HG02870 (cell line): ENCODE results near the gene PRKCB.
A peak's percentile ranks its signal among the peaks of the same experiment; 100 is the strongest.
"Not testable (repeated sequence)": the region's sequence is repeated elsewhere in the genome, so short reads cannot be mapped to it uniquely, and the experiment has no call there.

Source experiments
- ATAC-seq: cut with Tn5 transposase; IDR thresholded peaks from one replicate; pipeline ENCODE4 v1.9.1; 2021; ENCODE audit warnings: mild to moderate bottlenecking, moderate library complexity; ENCODE audit not compliant: unreplicated experiment

Gene PRKCB

DNA sequence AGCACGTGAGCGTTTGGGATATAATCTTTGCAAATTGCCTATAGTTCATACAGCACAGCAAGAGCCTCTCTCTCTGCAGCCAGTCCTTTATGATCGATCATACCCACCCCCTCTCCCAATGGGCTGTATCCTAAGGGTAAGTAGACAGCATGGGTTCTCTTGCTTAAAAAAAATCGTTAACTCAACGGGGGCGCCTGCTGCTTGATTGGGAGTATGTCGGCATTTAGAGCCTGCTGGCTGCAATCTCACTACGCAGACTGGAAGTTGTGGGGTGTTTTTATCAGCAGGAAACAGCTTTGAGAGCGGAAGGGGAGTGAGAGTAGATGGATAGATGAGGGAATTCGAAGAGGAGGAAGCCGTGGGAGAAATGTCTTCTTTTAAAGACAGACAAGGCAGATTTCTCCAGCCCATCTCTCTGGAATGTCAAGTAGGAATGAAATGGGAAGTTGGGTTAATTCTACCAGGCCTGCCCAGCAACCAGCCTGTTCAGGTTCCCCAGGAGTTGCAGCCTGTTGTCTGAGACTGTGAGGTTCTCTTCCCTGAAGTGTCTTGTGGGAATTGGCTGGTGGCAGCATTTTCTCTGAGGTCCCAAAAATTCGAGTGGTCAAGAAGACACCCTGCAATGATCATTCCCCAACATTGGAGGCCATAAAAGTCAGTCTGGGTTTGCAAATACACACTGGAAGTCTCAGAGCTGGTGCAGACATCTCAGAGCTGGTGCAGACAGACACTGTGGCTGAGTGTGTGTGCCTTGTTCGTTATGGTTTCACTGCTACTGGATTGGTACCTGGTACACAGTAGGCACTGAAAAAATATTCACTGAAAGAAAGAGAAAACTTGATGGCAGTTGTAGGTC is 65.6 kb downstream of the PRKCB start:
- ATAC-seq: no peak

DNA sequence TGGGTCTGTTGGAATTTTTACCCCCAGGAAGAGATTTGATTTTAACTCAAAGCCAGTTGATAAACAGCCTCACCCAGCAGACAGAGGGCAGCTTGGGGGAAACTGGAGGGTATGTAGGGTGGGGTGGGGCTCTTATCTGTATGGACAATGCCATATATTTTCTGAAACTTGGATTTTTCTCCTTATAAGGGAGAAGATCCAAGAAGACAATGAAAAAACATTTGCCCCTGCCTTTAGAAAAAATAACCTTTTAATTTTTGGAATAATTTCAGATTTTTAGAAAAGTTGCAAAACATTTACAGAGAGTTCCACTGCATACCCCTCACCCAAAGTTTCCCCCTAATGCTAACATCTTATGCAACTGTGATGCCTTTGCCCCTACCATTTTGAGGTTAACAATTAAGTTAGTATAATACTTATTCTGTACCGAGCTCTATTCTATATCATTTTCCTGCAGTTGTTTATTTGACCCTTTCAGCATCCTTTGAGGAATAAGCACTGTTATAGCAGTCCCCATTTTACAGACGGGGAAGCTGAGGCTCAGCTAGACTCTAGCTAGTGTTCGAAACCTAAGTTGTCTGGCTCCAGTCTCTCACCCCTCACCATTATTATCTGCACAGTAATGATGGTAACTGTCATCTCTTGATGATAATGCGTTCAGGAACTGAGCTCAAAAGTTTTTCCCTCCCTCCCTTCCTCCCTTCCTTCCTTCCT is 66.4 kb downstream of the PRKCB start:
- ATAC-seq: no peak

DNA sequence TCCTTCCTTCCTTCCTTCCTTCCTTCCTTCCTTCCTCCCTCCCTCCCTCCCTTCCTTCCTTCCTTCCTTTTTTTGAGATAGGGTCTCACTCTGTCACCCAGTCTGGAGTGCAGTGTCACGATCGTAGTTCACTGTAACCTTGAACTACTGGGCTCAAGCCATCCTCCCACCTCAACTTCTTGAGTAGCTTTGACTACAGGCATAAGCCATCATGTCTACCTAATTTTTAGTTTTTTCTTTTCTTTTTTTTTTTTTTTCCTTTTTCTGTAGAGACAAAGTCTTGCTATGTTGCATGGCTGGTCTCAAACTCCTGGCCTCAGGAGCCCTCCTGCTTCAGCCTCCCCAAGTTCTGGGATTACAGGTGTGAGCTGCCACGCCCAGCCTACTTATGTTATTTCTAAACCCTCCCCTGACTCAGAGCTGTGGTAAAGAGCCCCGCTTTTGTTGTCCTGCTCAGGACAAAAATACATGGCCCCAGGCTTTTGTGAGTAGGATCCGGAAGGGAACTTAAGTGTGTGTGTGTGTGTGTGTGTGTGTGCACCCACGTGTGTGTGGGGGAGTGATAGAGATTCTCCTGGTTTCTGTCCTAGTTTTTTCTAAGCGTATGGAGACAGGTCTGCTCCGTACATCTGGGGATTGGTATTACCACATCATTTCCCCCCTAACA is 67.1 kb downstream of the PRKCB start:
- no peak for ATAC-seq

DNA sequence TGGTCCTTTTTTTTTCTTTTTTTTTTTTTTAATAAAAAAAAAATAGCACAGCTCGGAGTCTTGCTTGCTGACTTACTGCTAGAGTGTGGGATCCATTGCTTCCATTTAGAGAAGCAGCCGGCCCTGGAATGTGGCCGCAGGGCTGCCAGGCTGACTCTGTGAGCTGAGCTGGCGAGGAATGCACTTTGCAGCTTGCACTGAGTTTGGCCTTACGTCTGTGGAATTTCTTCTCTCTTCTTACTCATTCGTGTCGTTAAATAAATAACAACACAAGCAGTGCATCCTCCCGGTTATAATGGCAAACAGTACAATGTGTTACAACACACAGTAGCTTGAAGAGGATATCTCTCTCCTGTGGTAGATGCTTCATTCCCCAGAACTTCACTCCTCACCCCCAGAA is 69.2 kb downstream of the PRKCB start:
- no peak for ATAC-seq

DNA sequence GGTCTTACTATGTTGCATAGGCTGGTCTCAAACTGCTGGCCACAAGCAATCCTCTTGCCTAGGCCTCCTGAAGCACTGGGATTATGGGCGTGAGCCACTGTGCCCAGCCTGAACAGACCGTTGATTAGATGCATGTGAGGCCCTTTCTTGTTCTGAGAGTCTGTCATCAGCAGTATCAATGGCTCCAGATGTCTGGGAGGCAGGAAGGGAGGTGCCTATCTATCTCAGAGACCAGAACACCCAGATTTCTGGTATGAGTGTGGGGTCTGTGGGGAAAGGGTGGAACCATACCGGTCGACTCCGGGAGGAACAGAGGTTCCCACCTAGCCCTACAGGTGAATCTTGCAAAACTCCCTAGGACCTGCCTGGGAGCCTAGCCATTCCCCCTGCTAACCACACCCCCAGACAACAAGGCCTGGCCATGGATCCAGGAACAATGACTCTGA is 71.7 kb downstream of the PRKCB start:
- no peak for ATAC-seq

DNA sequence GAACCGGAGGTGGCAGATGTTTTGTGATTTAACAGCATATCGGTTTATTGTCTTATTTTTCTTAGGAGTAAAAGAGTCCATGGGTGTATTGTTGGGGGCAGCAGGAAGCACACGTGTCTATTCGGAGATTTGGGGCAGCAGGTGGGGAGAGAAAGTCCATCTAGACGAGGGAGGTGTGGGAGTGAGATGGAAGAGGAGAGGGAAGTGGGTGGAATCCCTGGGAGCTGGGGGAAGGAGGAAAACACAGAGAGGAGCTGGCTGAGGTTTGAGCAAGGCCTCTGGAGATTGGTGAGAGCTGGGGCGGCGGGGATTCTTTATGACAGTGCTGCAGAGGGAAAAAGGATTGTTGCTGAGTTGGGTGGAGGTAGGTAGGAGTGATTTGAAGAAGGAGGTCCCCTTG is 72.1 kb downstream of the PRKCB start:
- ATAC-seq: no peak

DNA sequence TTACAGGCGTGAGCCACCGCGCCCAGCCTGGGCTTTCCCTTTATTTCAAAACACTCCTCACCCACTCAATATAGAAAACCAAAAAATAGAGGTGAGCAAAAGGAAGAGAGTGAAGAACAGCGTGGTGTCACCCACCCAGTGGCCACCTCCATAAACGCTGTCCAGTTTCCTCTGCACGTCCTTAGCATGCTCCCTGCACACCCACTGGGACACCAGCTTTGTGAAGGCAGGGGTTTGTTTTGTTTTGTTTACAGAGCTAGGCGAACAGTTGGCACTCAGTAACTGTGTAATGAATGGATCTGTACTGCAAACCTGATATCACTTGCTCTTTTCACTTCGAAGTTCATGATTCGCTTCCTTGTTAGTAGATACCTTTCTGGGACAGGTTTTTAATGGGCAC is 73.0 kb downstream of the PRKCB start:
- no peak for ATAC-seq

DNA sequence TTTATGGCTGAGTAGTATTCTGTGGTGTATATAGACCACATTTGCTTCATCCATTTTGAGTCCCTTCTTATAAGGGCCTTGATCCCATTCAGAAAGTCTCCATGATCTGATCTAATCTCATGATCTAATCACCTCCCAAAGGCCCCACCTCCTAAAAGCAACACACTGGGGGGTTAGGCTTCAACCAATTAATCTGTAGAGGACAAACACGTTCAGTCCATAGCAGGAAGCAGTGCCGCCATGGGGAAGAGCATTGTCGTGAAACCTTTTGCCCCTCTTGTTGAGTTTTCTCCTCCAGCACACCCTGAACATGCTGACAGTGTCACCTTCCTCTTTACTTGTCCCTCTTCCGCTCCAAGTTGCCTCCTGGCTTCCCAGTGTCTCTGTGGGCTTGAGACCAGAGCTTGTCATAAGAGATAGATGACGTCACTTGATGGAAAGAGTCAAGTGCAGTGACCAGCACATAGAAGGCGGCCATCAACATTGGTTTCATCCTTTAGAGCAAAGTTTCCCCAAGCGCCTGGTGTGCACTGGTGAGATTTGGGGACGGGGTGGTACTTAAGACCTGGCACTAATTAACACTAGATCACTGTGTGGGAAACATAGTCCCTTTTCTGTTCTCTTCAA is 74.1 kb downstream of the PRKCB start:
- no peak for ATAC-seq

DNA sequence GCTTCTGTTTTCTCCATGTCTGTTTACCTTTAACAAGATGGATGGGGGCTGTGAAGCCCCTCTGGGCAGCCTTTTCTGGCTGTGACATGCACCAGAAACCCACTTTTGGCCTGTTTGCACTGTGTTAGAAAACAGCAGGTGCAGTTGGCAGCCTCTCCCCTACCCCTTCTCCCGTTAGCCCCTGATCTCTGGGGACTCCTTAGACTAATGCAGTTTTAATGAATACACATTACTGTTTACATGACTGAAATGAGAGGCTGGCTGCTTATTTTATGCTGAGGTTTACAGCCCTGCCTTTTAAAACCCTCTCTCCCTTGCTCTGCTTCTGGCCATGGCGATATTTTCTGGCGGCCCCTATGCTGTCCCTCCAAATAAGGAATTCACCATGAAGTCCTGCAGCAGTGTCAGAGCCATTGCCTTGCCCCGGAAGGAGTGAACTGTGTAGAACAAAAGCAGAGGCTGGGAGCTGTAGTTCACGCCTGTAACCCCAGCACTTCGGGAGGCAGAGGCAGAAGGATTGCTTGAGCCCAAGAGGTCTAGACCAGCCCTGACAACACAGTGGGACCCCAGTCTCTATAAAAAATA is 79.3 kb downstream of the PRKCB start:
- ATAC-seq: no peak

DNA sequence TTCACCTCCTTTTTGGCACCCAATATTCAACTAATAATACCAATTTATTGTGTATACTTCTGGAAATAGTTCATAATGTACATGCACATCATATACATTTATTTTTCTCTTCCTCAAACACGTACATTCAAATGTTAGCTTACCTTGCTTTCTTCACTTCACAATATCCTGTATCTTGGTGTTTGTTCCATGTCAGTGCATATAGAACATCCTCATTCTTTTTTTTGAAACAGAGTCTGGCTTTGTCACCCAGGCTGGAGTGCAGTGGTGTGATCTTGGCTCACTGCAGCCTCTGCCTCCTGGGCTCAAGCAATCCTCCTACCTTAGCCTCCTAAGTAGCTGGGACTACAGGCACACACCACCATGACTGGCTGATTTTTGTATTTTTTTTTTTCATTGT is 80.8 kb downstream of the PRKCB start:
- not testable (repeated sequence) for ATAC-seq

DNA sequence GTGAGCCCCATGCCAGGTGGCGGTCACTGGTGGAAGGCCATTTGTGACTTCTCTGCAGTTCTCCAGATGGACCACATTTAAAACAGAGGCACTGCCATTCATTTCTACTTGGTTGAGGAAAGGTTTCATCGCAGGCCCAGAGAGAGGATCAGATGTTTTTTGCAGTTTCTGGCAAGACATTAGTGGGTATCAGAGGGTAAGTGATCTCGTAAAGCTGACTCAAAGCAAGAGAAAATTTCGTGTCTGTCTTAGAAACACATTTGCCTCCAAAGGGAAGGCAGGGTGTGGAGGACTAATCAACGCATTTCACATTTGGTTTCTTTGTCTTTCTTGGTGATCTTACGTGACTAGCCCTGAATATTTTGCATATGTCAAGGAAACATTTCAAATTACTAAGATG is 81.8 kb downstream of the PRKCB start:
- ATAC-seq: peak; percentile 78

DNA sequence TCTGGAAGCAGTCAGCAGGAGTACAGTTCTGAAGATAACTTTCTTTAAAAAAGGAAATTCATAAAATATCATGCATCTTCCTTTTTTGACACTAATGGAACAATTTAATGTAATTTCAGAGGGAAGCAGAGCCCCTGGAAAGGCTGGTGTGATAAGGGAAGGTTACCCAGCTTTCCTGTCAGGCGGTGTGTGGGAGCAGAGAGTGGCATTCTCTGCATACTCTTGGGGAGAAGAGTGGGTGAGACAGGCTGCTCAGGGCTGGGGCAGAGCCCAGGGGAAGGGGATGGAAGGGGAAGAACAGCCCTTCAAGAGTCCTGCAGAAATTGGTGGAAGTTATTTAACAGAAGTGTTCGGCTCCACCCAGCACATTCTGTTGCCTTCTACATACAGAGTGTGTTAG is 84.7 kb downstream of the PRKCB start:
- no peak for ATAC-seq

DNA sequence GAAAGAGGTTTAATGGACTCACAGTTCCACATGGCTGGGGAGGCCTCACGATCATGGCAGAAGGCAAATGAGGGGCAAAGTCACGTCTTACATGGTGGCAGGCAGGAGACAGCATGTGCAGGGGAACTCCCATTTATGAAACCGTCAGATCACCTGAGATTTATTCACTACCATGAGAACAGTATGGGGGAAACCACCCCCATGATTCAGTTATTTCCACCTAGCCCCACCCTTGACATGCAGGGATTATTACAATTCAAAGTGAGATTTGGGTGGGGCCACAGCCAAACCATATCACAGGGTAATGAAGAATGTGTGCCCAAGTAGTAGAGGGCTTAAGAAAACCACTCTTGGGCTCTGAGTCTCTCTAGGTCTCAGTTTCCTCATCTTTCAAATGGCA is 85.1 kb downstream of the PRKCB start:
- no peak for ATAC-seq

DNA sequence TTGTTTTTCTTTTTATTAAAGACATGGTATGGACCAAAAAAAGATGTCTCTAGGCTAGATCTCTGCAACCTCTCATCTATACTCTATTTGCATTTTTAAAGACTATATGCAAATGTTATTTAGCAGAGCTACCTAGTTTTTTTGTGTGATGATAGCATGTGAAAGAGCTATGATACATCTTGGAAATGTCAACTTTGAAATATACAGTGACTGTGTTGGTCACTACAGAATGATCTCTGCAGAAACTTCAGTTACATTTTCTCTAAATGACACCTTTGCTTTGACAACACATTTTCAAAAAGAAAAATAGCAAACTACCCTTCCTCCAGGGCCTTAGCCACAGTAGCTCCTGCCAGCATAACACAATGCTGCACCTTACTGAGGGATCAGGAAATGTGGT is 86.6 kb downstream of the PRKCB start:
- ATAC-seq: no peak

DNA sequence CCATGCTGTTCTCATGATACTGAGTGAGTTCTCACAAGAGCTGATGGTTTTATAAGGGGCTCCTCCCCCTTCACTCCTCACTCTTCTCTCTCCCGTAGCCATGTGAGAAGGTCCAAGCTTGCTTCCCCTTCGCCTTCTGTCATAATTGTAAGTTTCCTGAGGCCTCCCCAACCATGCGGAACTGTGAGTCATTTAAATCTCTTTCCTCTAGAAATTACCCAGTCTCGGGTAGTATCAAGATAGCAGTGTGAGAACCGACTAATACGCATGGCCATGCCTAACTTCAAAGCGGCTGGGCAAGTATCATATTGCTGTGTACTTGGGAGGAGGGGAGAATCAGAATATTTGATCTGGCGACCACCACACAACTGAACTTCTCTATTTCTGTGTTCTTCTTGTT is 88.3 kb downstream of the PRKCB start:
- peak; percentile 81 for ATAC-seq

DNA sequence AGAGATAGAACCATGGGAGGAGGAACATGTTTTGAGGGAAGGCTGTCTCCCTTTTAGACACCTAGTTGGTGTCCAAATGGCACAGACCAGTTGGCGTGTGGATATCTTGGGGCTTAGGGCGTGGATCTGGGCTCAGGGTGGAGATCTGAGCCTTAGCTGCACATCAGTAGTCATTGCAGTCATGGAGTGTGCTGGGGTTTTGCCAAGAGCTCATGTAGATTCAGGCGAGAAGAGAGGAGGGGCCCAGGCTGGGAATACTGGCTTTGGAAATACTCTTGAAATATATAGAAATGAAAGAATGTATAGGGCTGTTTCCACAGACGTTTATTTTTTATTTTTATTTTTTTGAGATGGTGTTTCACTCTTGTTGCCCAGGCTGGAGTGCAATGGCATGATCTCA is 92.0 kb downstream of the PRKCB start:
- ATAC-seq: no peak

DNA sequence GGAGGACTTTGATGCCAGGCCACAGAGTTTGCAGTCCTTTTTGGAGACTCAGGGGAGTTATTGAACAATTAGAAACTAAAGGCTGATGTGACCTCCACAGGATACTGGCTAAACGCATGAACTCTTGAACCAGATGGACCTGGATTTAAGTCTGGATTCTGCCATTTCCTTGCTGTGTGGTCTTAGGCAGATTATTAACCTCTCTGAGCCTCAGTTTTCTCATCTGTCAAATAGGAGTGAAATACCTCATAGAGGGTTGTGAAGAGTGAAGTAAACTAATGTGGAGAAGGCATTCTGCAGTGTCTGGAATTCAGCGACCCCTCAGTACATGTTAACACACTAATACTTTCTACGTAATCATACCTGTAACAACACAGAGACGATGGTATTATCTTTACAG is 93.5 kb downstream of the PRKCB start:
- ATAC-seq: no peak

DNA sequence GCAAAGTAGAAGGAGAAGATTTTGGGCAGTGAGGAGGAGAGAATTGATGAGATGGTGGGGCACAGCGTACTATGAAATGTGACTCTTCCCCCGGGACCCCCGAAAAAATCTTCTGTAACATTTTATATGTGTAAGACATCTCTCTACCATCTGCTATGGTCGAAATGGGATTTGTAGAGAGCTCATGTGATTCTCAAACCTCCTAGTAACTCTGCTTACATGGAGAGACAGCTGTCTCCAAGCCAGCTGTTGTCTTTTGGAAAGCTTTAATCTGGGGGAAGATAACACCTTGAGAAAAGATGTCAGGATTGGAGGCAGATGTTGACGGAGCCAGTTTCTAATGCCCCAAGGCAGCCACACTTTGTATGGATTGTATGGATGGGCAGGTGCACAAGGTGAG is 94.1 kb downstream of the PRKCB start:
- ATAC-seq: no peak

DNA sequence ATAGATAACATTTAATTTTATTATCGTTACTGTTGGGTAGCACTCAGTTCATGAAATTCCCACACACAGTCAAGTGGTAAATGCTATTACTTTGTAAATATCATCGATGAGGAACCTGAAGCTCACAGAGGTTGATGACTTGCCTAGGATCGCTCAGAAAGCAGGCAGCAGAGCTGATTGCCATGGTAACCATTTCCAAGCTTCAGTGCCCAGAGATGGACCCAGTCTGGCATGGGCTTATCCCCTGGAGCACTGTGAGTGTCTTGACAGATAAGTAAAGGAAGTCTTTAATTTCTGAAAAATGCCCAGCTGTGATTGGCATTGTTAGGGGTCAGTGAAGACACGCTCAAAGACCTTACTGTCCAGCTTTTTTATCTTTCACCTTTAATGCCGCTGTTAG is 95.0 kb downstream of the PRKCB start:
- ATAC-seq: no peak

DNA sequence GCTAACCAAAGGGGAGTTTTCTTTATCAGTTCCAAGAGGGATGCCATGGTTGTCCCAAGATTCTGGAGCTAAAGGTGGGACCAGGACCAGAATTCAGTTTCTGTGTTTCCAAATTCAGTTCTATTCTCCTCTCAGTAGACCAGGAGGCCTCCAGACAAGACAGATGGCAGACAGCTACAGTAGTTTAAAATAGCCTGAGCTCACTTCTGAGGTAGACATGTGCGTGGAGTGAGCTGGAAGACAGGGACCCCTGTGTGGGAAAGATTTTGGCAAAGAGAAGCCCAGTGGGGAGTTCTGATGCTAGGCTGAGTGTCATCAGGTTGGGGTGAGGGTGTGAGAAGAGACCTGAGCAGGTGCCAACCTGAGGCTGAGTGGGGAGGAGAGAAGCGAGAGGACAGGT is 95.4 kb downstream of the PRKCB start:
- no peak for ATAC-seq

DNA sequence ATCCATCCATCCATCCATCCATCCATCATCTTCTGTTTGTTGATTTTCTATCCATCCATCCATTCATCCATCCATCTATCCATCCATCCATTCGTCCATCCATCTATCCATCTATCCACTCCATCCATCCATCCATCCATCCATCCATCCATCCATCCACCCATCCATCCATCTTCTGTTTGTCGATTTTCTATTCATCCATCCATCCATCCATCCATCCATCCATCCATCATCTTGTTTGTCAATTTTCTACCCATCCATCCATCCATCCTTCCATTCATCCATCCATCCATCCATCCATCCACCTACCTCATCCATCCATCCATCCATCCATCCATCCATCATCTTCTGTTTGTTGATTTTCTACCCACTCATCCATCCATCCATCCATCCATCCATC is 97.9 kb downstream of the PRKCB start:
- ATAC-seq: not testable (repeated sequence)
